AG09319 (cell line): ENCODE results near the gene NOXRED1.
"Not testable (repeated sequence)": the region's sequence is repeated elsewhere in the genome, so short reads cannot be mapped to it uniquely, and the experiment has no call there.

Source experiments
- DNase-seq: peaks from one replicate; pipeline ENCODE4 v3.0.0-alpha.2; 2010; ENCODE audit warnings: low read depth; ENCODE audit errors: extremely low read depth
- TF ChIP-seq, protein P1 (sequence below): IDR thresholded peaks from 2 replicates; pipeline ENCODE4 v1.5.1; 2011; ENCODE audit warnings: low read depth, mild to moderate bottlenecking, inconsistent platforms, low read length, moderate library complexity

NOXRED1 gene

DNA sequence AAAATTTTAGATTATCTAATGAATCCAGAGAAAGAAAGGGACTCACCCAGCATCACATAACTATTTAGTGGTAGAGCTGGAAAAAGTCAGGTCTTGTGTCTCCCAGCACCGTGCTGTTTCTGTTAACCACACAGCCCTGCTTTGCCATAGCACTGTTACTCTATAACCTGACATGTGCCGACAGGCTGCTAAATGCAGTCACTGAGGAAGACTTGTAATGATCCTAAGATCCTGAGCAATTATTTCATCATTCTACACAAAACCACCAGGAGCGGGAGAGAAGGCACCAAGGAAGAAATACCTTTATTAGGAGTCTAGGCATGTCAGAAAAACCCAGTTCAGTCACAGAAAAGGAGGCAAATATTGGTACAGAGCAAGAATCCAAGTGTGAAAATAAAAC, 3.1 kb upstream of the NOXRED1 start:
- TF ChIP-seq, protein P1, sequence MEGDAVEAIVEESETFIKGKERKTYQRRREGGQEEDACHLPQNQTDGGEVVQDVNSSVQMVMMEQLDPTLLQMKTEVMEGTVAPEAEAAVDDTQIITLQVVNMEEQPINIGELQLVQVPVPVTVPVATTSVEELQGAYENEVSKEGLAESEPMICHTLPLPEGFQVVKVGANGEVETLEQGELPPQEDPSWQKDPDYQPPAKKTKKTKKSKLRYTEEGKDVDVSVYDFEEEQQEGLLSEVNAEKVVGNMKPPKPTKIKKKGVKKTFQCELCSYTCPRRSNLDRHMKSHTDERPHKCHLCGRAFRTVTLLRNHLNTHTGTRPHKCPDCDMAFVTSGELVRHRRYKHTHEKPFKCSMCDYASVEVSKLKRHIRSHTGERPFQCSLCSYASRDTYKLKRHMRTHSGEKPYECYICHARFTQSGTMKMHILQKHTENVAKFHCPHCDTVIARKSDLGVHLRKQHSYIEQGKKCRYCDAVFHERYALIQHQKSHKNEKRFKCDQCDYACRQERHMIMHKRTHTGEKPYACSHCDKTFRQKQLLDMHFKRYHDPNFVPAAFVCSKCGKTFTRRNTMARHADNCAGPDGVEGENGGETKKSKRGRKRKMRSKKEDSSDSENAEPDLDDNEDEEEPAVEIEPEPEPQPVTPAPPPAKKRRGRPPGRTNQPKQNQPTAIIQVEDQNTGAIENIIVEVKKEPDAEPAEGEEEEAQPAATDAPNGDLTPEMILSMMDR, result no peak
- DNase-seq, result no peak

DNA sequence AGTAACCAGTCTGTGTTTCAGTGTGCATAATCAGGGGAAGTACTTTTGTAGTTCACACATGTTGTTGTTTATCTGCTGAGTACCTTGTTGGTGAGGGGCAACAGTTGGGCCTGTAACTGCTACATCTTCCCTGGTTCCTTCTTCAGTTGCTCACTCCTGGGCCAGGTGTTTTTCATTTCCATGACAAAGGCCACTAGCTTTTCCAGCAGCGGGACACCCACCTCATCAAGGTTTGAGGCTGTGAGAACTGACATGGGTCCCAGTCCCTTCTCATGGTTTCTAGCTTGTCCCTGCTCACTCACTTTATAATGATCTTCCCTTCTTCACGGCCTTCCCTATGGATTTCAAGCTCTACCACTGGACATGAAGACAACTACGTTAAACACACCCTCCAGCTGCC, 1.5 kb upstream of the NOXRED1 start:
- TF ChIP-seq, protein P1, result no peak
- DNase-seq, result no peak

DNA sequence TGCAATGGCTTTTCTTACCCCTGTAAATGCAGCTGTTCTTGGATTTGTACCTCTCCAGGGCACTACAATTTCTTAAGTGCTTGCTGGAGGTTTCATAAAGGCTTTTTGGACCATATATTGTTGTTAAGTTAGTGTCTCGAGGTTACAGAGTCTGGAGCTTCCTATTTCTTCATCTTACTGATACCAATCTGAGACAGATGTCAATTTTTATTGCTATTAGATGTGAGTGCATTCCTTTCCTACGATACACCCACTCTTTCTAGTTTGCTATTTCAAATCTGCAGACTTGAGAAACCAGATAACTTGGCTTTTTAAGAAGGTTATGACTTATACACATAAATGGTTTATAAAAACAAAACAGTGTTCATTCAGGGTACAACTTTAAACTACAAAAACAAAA, 2.1 kb downstream of the NOXRED1 start:
- no peak for DNase-seq
- TF ChIP-seq, protein P1, result no peak

DNA sequence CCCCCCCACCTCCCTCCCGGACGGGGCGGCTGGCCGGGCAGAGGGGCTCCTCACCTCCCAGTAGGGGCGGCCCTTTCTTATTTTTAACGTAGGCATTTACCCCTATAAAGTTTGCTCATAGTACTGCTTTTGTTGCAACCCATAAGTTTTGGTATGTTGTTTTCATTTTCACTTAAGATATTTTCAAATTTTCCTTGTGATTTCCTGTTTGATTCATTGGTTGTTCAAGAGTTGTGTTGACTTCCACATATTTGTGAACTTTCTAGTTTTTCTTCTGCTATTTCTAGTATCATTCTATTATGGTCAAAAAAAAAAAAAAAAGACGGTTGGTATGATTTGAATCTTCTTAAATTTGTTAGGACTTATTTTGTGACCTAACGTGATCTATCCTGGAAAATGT, 6.5 kb downstream of the NOXRED1 start:
- DNase-seq, result no peak
- TF ChIP-seq, protein P1, result no peak

DNA sequence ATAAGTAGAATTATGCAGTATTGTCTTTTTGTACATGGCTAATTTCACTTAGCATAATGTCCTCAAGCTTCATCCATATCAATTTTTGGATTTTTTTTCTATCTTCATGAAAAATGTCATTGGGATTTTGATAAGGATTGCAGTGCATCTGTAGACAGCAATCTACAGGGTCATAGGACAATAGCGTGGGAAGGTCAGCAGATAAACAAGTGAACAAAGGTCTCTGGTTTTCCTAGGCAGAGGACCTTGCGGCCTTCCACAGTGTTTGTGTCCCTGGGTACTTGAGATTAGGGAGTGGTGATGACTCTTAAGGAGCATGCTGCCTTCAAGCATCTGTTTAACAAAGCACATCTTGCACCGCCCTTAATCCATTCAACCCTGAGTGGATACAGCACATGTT, 7.2 kb downstream of the NOXRED1 start:
- not testable (repeated sequence) for DNase-seq

DNA sequence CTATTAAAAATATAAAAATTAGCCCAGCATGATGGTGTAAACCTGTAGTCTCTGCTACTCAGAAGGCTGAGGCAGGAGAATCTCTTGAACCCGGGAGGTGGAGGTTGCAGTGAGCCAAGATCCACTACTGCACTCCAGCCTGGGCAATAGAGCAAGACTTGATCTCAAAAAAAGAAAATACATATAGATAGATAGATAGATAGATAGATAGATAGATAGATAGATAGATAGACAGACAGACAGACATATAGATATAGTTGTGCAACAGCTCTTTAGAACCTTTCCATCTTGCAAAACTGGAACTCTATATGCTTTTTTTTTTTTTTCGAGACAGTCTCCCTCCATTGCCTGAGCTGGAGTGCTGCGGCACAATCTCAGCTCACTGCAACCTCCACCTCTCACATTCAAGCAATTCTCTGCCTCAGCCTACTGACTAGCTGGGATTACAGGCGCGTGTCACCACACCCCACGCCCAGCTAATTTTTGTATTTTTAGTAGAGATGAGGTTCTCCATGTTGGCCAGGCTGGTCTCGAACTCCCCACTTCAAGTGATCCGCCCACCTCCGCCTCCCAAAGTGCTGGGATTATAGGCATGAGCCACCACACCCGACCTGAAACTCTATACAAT, 7.8 kb downstream of the NOXRED1 start:
- not testable (repeated sequence) for DNase-seq

DNA sequence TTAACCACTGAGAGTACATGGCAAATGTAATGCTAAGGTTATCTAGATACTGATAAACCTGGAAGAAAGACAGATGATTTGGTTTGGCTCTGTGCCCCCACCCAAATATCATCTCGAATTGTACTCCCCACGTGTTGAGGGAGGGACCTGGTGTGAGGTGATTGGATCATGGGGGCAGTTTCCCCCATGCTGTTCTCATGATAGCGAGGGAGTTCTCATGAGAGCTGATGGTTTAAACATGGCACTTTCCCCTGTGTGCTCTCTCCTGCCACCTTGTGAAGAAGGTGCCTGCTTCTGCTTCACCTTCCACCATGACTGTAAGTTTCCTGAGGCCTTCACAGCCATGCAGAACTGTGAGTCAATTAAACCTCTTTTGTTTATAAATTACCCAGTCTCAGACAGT, 14.2 kb downstream of the NOXRED1 start:
- DNase-seq, result no peak
- TF ChIP-seq, protein P1, result peak; percentile 1

DNA sequence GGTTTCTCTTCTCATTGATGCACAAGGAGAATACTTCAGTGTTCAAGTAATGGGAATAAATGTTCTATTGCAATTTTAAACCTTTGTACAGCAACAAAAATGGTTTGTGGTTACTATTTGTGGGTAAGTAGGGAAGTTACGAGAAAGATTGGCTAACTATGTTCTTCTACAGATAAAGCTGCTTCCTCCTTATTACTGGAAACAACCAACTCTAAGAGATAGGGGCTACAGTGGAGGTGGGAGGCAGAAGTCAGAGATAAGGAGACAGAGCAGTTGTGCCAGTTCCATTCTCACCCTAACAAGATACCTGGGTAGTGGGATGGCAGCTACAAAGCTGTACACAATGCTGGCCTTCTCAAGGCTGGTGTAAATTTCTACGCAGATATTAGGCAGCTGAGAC, 16.2 kb downstream of the NOXRED1 start:
- DNase-seq, result no peak
- TF ChIP-seq, protein P1, result no peak
